ENCODE data around the gene CHCHD2. TPM values are rescaled to one million over a fixed set of nuclear protein-coding genes. Genes with fewer than 3 reads are reported as not detected.
A peak's percentile ranks its signal among the peaks of the same experiment; 100 is the strongest.
"Not testable (repeated sequence)": the region's sequence is repeated elsewhere in the genome, so short reads cannot be mapped to it uniquely, and the experiment has no call there.

Gene CHCHD2, protein sequence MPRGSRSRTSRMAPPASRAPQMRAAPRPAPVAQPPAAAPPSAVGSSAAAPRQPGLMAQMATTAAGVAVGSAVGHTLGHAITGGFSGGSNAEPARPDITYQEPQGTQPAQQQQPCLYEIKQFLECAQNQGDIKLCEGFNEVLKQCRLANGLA
- total RNA-seq = 100 to 1,000 TPM; 192 to 382 (median 301) TPM

DNA sequence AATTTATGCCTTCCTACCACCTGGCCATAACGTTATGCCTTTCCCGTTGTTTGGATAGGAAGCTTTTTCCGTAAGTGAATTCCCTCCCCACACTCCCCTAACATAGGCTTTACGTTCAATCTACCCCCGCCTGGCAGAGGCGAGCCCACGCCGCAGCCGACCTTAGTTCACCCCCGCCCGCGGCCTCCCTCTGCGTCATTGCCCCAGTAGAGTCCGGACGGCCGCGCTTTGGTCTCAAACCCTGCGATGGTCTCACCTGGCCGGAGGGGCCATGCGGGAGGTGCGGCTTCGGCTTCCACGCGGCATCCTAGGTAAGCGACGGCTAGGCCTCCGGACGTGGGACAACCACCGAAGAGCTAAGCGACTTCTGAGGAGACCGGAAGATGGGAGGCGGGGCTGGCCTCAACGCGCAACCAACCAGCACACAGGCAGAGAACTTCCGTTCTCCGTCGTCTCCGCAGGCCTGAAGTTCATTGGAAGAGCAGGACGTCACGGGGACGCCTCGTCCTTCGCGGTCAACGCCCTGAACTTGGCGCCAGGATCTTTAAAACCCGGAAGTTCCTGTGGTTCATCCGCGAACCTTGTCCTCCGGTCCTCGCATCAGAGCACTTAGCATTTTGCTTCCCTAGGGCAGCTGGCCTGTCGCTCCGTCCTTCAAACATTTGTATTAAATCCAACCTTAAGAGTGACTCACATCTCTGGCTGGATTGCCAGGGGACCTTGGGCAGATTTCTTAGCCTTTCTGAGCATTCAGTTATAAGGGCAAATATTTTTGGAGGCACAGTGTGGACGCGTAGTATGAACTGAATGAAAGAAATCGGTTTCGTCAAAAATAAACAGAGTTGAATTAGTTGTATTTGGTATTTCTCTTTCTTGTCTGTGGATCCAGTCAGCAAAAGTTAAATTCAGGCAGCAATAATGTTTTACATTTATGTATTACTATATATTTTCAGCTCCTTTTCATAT lies at the start of gene CHCHD2:
Gene CHCHD2 (minus strand): TSS at position 369 of the 966 bp plus-strand sequence. CDS start 63 bp downstream, at position 306.
- peaks cover 30% of the 10 kb centered on the region for H3K36me3 ChIP-seq
- peak; percentile 98 for DNase-seq (ENCODE audit: low spot score in 2 of 2)
- no peaks in the 10 kb centered on the region for H3K9me3 ChIP-seq
- H3K27me3 ChIP-seq = no peaks in the 10 kb centered on the region
- 4% methylated on average over 37 of the region's 57 CpGs for WGBS
- H3K27ac ChIP-seq = peak within 1 kb of the TSS; percentile 94
- TF ChIP-seq POLR2AphosphoS5 (IDR thresholded peaks at IDR 0.05) (peak; percentile 64 to 90 (median 85)), EP300 (IDR thresholded peaks at IDR 0.05) (no peak), POLR2A (IDR thresholded peaks at IDR 0.05) (peak; percentile 70 to 96)
- H3K4me1 ChIP-seq = peaks cover 15% of the 10 kb centered on the region
- peak within 1 kb of the TSS; percentile 82 for H3K4me3 ChIP-seq

DNA sequence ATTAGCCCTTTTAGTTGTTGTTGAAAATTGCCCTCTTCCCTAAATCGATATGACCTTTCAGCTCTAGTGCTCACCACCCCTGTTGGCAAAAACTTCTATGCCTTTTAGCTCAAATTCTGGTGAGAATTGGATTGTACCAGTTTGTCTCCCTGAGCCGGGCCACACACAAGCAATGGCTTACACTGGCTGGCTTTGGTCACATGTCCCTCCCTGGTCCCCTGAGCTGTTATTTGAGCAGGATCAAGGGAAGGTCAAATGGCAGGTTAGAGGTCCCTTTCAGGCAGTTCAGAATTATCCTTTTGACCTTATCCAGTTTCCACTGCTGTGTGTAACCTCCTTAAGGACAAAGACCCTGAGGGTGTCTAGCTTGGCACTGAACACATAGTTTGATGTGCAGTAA lies 24.8 kb upstream of the CHCHD2 start:
- H3K4me3 ChIP-seq; H3K9me3 ChIP-seq; H3K36me3 ChIP-seq; H3K27me3 ChIP-seq; H3K27ac ChIP-seq; H3K4me1 ChIP-seq; DNase-seq (ENCODE audit: low spot score in 2 of 2): not testable (repeated sequence)
- WGBS = 56% methylated on average over 2 of the region's 2 CpGs

DNA sequence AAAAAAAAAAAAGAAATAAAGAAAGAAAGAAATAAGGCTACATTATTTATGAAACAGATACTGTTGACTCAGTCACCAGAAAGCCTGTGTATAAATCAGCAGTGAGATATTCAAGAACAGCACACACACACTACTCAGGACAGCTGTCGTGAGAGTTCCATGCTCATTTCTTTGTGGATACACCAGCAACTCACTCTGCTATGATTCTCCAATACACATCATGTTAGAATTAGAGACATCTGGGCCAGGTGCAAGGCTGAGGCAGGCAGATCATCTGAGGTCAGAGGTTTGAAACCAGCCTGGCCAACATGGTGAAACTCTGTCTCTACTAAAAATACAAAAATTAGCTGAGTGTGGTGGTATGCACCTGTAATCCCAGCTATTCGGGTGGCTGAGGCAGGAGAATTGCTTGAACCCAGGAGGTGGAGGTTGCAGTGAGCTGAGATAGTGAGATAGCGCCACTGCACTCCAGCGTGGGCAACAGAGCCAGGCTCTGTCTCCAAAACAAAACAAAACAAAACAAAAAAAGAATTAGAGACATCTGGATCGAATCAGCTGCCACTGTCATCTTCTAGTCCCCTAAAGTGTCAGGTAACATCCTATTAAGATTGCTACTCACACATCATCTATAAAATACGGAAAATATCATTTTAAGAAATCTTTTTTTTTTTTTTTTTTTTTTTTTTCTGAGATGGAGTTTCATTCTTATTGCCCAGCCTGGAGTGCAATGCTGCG lies 21.1 kb upstream of the CHCHD2 start:
- H3K9me3 ChIP-seq = no peaks in the 10 kb centered on the region
- H3K27ac ChIP-seq = no peak overlapping the region
- H3K4me3 ChIP-seq = no peak overlapping the region
- no peak for DNase-seq (ENCODE audit: low spot score in 2 of 2)
- no peaks in the 10 kb centered on the region for H3K36me3 ChIP-seq
- WGBS = 77% methylated on average over 7 of the region's 7 CpGs
- no peaks in the 10 kb centered on the region for H3K4me1 ChIP-seq
- H3K27me3 ChIP-seq = no peaks in the 10 kb centered on the region
- TF ChIP-seq POLR2A (IDR thresholded peaks at IDR 0.05) (no peak), POLR2AphosphoS5 (IDR thresholded peaks at IDR 0.05) (no peak), EP300 (IDR thresholded peaks at IDR 0.05) (no peak)
- TF ChIP-seq, protein P1, sequence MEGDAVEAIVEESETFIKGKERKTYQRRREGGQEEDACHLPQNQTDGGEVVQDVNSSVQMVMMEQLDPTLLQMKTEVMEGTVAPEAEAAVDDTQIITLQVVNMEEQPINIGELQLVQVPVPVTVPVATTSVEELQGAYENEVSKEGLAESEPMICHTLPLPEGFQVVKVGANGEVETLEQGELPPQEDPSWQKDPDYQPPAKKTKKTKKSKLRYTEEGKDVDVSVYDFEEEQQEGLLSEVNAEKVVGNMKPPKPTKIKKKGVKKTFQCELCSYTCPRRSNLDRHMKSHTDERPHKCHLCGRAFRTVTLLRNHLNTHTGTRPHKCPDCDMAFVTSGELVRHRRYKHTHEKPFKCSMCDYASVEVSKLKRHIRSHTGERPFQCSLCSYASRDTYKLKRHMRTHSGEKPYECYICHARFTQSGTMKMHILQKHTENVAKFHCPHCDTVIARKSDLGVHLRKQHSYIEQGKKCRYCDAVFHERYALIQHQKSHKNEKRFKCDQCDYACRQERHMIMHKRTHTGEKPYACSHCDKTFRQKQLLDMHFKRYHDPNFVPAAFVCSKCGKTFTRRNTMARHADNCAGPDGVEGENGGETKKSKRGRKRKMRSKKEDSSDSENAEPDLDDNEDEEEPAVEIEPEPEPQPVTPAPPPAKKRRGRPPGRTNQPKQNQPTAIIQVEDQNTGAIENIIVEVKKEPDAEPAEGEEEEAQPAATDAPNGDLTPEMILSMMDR (IDR thresholded peaks at IDR 0.05) = no peak

DNA sequence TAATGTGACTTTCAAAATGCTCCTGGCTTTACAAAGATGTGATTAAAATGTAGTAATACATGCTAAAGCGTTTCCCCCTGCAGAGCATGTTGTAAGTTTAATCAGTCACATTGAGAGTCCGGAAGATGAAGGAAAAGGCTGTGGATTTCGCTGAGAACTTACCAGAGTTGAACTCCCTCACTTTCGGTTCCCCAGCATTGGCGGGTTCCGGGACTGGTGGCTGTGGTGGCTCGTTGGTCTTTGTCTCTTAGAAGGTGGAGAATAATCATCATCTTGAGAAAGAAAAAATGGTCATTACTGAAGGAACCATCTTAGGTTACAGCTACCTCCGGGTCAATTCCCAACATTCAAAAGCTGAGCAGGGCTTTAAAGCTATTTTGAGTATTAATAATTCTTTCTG lies 19.6 kb upstream of the CHCHD2 start:
- TF ChIP-seq POLR2AphosphoS5 (IDR thresholded peaks at IDR 0.05) = no peak
- no peak for TF ChIP-seq POLR2A (IDR thresholded peaks at IDR 0.05)
- no peak for TF ChIP-seq EP300 (IDR thresholded peaks at IDR 0.05)
- TF ChIP-seq, protein P1 (IDR thresholded peaks at IDR 0.05) = no peak
- WGBS = 87% methylated on average over 8 of the region's 8 CpGs

DNA sequence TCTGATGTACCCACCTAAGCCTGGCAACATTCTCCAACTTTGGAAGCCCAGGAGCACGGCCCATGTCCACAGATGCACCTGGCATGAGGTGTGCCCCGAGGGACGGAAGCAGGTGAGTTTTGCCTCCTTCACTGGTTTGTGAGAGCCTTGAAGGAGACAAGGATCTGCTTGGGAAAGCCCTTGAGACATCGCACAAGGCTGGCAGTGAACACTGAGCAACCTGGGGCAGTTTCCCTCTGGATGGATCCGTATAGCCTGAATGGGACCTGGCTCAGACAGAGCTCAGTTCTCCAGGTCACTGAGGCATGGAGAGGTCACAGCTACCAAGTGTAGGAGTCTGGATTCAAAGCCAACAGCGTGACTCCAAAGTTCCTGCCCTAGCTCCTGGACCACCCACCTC lies 18.7 kb upstream of the CHCHD2 start:
- DNase-seq (ENCODE audit: low spot score in 2 of 2) = no peak
- TF ChIP-seq EP300 (IDR thresholded peaks at IDR 0.05) (no peak), POLR2AphosphoS5 (IDR thresholded peaks at IDR 0.05) (no peak), POLR2A (IDR thresholded peaks at IDR 0.05) (no peak)
- TF ChIP-seq, protein P1 (IDR thresholded peaks at IDR 0.05) = no peak
- Histone ChIP-seq H3K4me3 (no peak overlapping the region), H3K9me3 (no peaks in the 10 kb centered on the region), H3K27ac (no peak overlapping the region), H3K4me1 (no peaks in the 10 kb centered on the region), H3K36me3 (no peaks in the 10 kb centered on the region), H3K27me3 (no peaks in the 10 kb centered on the region)
- WGBS = 89% methylated on average over 5 of the region's 6 CpGs

More for the DNA sequence above, 19.6 kb upstream of the CHCHD2 start:
- Histone ChIP-seq H3K4me1 (no peaks in the 10 kb centered on the region), H3K36me3 (no peaks in the 10 kb centered on the region), H3K9me3 (no peaks in the 10 kb centered on the region), H3K4me3 (no peak overlapping the region), H3K27ac (no peak overlapping the region), H3K27me3 (no peaks in the 10 kb centered on the region)
- DNase-seq (ENCODE audit: low spot score in 2 of 2) = no peak
